CD4-positive, alpha-beta T cell (primary cell): ENCODE data around the gene TRIM37. TPM values are rescaled to one million over a fixed set of nuclear protein-coding genes. Genes with fewer than 3 reads are reported as not detected.
"Not testable (repeated sequence)": the region's sequence is repeated elsewhere in the genome, so short reads cannot be mapped to it uniquely, and the experiment has no call there.

ENCODE experiments used
- ATAC-seq: fragments of 200-7000 bp; cut with Tn5 transposase; one replicate; pipeline ENCODE4 v1.10.0; 2022; ENCODE audit warnings: mild to moderate bottlenecking; ENCODE audit not compliant: poor library complexity
- CTCF ChIA-PET: fragments of 350-600 bp; sonication (Branson Sonifier 250); formaldehyde crosslinking; loops from one replicate; lab custom pipeline; 2021; ENCODE audit warnings: antibody characterized with exemption, inconsistent platforms; lab: Charles Lee
- POLR2A ChIA-PET: fragments of 350-600 bp; sonication (Branson Sonifier 250); formaldehyde crosslinking; loops from one replicate; lab custom pipeline; 2021; ENCODE audit warnings: antibody characterized with exemption, inconsistent platforms; lab: Charles Lee
- DNase-seq, 14 experiments: peaks; one replicate each; pipeline ENCODE4 v3.0.0-alpha.2; 2013 to 2020; ENCODE audit warnings: mixed read lengths in 2 of 14
- H3K27ac ChIP-seq, 2 donors: one replicate each; pipeline versions ENCODE4 v1.5.1 to v1.7.0; 2013; ENCODE audit warnings: low read length in 2 of 2, low read depth in 1 of 2, mild to moderate bottlenecking in 1 of 2
- H3K27me3 ChIP-seq, 2 experiments: 1 replicate in 1 of 2; 2 replicates in 1 of 2; pipeline versions ENCODE4 v1.6.1 to v1.7.0; 2013; ENCODE audit warnings: low read length in 2 of 2, control low read depth in 1 of 2, mild to moderate bottlenecking in 1 of 2, moderate library complexity in 1 of 2; ENCODE audit not compliant: insufficient read depth in 2 of 2, control insufficient read depth in 1 of 2
- H3K36me3 ChIP-seq: one replicate; pipeline ENCODE4 v1.6.1; 2013; ENCODE audit warnings: low read length, control low read depth; ENCODE audit not compliant: insufficient read depth
- H3K4me1 ChIP-seq: one replicate; pipeline ENCODE4 v1.6.1; 2013; ENCODE audit warnings: low read length, control low read depth; ENCODE audit not compliant: insufficient read depth
- H3K4me3 ChIP-seq: one replicate; pipeline ENCODE4 v1.5.1; 2013; ENCODE audit warnings: mild to moderate bottlenecking, low read length, moderate library complexity
- H3K9me3 ChIP-seq, 2 experiments: 1 replicate in 1 of 2; 2 replicates in 1 of 2; pipeline versions ENCODE4 v1.6.1 to v1.7.0; 2013; ENCODE audit warnings: low read length in 2 of 2, mild to moderate bottlenecking in 2 of 2, control low read depth in 1 of 2, moderate library complexity in 1 of 2; ENCODE audit not compliant: control insufficient read depth in 1 of 2, insufficient read depth in 1 of 2
- H3K27ac Mint-ChIP-seq: one replicate; pipeline ENCODE4 v1.8.0; 2020; ENCODE audit warnings: mixed read lengths
- H3K27me3 Mint-ChIP-seq: one replicate; pipeline ENCODE4 v1.8.0; 2021; ENCODE audit warnings: mixed read lengths
- H3K36me3 Mint-ChIP-seq: one replicate; pipeline ENCODE4 v1.8.0; 2021; ENCODE audit warnings: low read depth, mixed read lengths
- H3K4me1 Mint-ChIP-seq: one replicate; pipeline ENCODE4 v1.8.0; 2021; ENCODE audit warnings: low read depth, mixed read lengths
- H3K4me3 Mint-ChIP-seq: one replicate; pipeline ENCODE4 v1.8.0; 2020; ENCODE audit warnings: mild to moderate bottlenecking, mixed read lengths
- H3K9me3 Mint-ChIP-seq: one replicate; pipeline ENCODE4 v1.8.0; 2020; ENCODE audit warnings: mixed read lengths
- intact Hi-C, 2 experiments: fragments of 100-400 bp; cut with DNase I in 1 of 2; cut with micrococcal nuclease in 1 of 2; formaldehyde crosslinking; loops; one replicate each; pipeline versions ENCODE4 v1.15.1 to v1.9.0; 2023 to 2025; cut with DNase I, micrococcal nuclease
- total RNA-seq, 174 experiments: library from RNA in 2 of 174; stranded (reverse) in 2 of 174; gene quantifications; one replicate each; pipeline ENCODE4 v1.2.3 and lab custom pipeline; 2021 to 2026
- TF ChIP-seq, protein P1 (sequence below): fragments of 200-600 bp; IDR thresholded peaks from one replicate; pipeline ENCODE4 v1.8.0; 2022; ENCODE audit warnings: antibody characterized with exemption, mild to moderate bottlenecking

Gene TRIM37
- total RNA-seq, 2 experiments from 2014 or later, result 16.8 to 18.0 TPM

- intact Hi-C loops, result no loop called here
- Histone ChIP-seq H3K4me3 (no peak overlapping the region), H3K9me3 (no peaks in the 10 kb centered on the region), H3K27me3 (no peaks in the 10 kb centered on the region), H3K27ac (no peak overlapping the region), H3K36me3 (no peaks in the 10 kb centered on the region), H3K4me1 (no peaks in the 10 kb centered on the region)
- Mint-ChIP-seq H3K36me3 (no peaks in the 10 kb centered on the region), H3K27me3 (no peaks in the 10 kb centered on the region), H3K4me1 (no peaks in the 10 kb centered on the region), H3K27ac (no peak overlapping the region), H3K9me3 (no peaks in the 10 kb centered on the region), H3K4me3 (no peak overlapping the region)
- peak in 3 of 14 experiments; percentile 7 to 24 (median 11) for DNase-seq
- no peak for ATAC-seq
- CTCF ChIA-PET, result no interaction called here
- POLR2A ChIA-PET, result no interaction called here
- TF ChIP-seq, protein P1, sequence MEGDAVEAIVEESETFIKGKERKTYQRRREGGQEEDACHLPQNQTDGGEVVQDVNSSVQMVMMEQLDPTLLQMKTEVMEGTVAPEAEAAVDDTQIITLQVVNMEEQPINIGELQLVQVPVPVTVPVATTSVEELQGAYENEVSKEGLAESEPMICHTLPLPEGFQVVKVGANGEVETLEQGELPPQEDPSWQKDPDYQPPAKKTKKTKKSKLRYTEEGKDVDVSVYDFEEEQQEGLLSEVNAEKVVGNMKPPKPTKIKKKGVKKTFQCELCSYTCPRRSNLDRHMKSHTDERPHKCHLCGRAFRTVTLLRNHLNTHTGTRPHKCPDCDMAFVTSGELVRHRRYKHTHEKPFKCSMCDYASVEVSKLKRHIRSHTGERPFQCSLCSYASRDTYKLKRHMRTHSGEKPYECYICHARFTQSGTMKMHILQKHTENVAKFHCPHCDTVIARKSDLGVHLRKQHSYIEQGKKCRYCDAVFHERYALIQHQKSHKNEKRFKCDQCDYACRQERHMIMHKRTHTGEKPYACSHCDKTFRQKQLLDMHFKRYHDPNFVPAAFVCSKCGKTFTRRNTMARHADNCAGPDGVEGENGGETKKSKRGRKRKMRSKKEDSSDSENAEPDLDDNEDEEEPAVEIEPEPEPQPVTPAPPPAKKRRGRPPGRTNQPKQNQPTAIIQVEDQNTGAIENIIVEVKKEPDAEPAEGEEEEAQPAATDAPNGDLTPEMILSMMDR, result no peak
Observed at GRCh38 chr17:58960068-58960467, 146.6 kb downstream of the TRIM37 start.

DNA sequence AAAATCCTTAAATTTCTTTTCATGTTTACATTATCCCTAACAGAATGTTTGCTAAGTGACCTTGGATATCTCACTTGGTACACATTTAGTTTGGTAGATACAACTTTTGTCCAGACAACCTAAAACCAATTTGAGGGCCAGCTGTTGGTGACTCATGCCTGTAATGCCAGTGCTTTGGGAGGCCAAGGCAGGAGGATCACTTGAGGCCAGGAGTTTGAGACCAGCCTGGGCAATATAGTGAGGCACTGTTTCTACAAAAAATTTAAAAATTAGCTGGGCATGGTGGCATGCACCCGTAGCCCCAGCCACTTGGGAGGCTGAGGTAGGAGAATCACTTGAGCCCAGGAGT, 149.0 kb downstream of the TRIM37 start:
- POLR2A ChIA-PET, H3K27ac Mint-ChIP-seq, H3K9me3 ChIP-seq, H3K27me3 ChIP-seq, H3K4me3 Mint-ChIP-seq, H3K36me3 ChIP-seq, H3K4me3 ChIP-seq, H3K4me1 Mint-ChIP-seq, H3K4me1 ChIP-seq, H3K27me3 Mint-ChIP-seq, H3K27ac ChIP-seq, H3K36me3 Mint-ChIP-seq, intact Hi-C loops, ATAC-seq, CTCF ChIA-PET, H3K9me3 Mint-ChIP-seq, DNase-seq: not testable (repeated sequence)

DNA sequence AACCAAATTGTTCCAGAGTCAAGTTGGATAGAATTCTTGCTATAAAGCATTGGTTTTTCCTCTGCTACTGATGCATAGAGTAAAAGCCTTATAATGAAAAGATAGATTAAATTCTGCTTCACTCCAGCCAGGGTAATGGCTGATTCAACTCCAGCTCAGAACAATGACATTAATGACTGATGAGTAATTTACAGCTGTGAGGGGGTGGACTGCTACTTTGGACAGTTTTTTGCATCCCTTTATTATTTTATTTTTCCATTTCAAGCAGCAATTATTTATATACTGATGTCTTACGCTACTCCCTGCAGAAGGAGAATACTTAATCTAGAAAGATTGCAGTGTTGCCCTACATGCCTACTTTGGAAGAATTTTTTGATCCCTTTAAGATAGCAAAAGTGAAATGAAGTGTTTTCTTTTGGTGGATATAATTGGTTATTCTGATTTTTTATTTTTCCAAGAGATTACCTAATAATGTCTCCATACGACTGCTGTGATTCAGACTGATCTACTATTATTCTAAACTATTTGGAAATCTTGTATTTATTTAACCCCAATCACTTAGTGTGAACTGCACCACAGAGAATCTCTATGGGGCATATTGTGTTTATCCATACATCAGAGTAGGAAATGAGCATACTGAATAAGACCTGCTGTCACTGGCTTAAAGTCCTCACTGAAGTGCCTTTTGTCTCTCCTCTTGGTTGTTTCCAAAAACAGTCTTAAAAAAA, 149.5 kb downstream of the TRIM37 start:
- TF ChIP-seq, protein P1, result no peak
- ChIA-PET CTCF (interaction anchor here (0.6 kb wide), 1 partner anchor 194 kb away, joined by 3 read pairs; no protein-coding TSS in a partner anchor), POLR2A (no interaction called here)
- no peaks in the 10 kb centered on the region for H3K27me3 ChIP-seq
- Mint-ChIP-seq H3K4me3 (no peak overlapping the region), H3K27ac (no peak overlapping the region), H3K4me1 (no peaks in the 10 kb centered on the region), H3K9me3 (peaks cover 2% of the 10 kb centered on the region), H3K36me3 (no peaks in the 10 kb centered on the region), H3K27me3 (peaks cover 5% of the 10 kb centered on the region)
- no peak for ATAC-seq
- H3K4me3 ChIP-seq, result no peak overlapping the region
- DNase-seq, result no peak
- H3K36me3 ChIP-seq, result no peaks in the 10 kb centered on the region
- intact Hi-C loops, result no loop called here
- peaks cover 0 to 5% of the 10 kb centered on the region in 2 experiments for H3K9me3 ChIP-seq
- H3K4me1 ChIP-seq, result no peaks in the 10 kb centered on the region
- no peak overlapping the region for H3K27ac ChIP-seq

DNA sequence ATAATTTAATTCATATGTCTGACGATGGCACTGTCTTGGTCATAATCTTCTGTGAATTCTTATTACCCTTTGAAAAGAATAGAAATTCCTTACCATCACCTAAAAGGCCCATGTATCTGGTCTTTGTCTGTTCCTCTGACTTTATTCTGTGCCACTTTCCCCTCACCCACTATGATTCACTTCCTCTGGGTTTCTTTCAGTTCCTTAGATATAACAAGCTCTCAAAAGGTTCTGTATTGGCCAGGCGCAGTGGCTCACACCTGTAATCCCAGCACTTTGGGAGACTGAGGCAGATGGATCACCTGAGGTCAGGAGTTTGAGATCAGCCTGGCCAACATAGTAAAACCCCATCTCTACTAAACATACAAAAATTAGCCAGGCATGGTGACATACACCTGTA, 152.3 kb downstream of the TRIM37 start:
- CTCF ChIA-PET, POLR2A ChIA-PET, H3K36me3 Mint-ChIP-seq, H3K27ac Mint-ChIP-seq, H3K4me1 ChIP-seq, H3K4me3 ChIP-seq, ATAC-seq, H3K36me3 ChIP-seq, H3K27ac ChIP-seq, H3K4me1 Mint-ChIP-seq, intact Hi-C loops, H3K27me3 ChIP-seq, H3K4me3 Mint-ChIP-seq: not testable (repeated sequence)
- Mint-ChIP-seq H3K9me3 (peaks cover 10% of the 10 kb centered on the region), H3K27me3 (peaks cover 13% of the 10 kb centered on the region)
- DNase-seq, result peak in 1 of 14 experiments; percentile 1
- peaks cover 19 to 27% of the 10 kb centered on the region in 2 experiments for H3K9me3 ChIP-seq
